ENCODE results near the gene OSBPL8. TPM values are rescaled to one million over a fixed set of nuclear protein-coding genes. Genes with fewer than 3 reads are reported as not detected.

Gene OSBPL8
- total and polyA plus RNA-seq, 2 of the 8 experiments (the other 6 are each of a cell fraction or from before 2014, with no cell fraction given): 10.9 to 81.1 TPM

- TF ChIP-seq SP4 (IDR thresholded peaks at IDR 0.05; ENCODE audit: low read length): no peak
- TF ChIP-seq SUZ12 (IDR thresholded peaks at IDR 0.05; ENCODE audit: low read length): no peak
Observed at GRCh38 chr12:76446090-76446489, 113.5 kb downstream of the OSBPL8 start (continued).

Data from H1 (cell line).